Panc1 (cell line): ENCODE results near the gene FAM217A.

ENCODE experiments used
- TF ChIP-seq, protein P1 (sequence below): fragments of 450-650 bp; IDR thresholded peaks from 2 replicates; pipeline ENCODE4 v1.5.1; 2017; ENCODE audit warnings: mild to moderate bottlenecking
- TF ChIP-seq, protein P2 (sequence below), 2 experiments: IDR thresholded peaks; 2 replicates each; pipeline ENCODE4 v1.6.1; 2011 to 2012; ENCODE audit warnings: low read depth in 2 of 2, control low read depth in 1 of 2, low read length in 1 of 2, mild to moderate bottlenecking in 1 of 2, moderate library complexity in 1 of 2; ENCODE audit not compliant: insufficient read depth in 1 of 2

DNA sequence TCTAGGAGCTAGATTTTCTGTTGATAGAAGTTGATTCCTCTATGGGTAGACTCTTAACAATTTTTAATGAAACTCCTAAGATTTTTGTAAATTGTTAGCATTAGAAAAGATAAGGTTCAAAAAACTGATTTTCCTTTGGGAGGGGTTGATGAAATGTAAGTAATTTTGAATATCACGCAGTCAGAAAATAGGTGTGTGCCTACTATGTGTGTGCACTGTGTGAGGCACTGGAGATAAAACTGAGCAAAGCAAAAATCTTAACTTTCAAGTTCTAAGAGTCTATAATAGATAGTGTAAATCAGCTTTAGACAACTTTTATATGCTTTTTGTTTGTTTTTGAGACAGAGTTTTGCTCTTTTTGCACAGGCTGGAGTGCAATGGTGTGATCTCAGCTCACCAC, 53.3 kb downstream of the FAM217A start:
- TF ChIP-seq, protein P1, sequence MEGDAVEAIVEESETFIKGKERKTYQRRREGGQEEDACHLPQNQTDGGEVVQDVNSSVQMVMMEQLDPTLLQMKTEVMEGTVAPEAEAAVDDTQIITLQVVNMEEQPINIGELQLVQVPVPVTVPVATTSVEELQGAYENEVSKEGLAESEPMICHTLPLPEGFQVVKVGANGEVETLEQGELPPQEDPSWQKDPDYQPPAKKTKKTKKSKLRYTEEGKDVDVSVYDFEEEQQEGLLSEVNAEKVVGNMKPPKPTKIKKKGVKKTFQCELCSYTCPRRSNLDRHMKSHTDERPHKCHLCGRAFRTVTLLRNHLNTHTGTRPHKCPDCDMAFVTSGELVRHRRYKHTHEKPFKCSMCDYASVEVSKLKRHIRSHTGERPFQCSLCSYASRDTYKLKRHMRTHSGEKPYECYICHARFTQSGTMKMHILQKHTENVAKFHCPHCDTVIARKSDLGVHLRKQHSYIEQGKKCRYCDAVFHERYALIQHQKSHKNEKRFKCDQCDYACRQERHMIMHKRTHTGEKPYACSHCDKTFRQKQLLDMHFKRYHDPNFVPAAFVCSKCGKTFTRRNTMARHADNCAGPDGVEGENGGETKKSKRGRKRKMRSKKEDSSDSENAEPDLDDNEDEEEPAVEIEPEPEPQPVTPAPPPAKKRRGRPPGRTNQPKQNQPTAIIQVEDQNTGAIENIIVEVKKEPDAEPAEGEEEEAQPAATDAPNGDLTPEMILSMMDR: no peak
- TF ChIP-seq, protein P2, sequence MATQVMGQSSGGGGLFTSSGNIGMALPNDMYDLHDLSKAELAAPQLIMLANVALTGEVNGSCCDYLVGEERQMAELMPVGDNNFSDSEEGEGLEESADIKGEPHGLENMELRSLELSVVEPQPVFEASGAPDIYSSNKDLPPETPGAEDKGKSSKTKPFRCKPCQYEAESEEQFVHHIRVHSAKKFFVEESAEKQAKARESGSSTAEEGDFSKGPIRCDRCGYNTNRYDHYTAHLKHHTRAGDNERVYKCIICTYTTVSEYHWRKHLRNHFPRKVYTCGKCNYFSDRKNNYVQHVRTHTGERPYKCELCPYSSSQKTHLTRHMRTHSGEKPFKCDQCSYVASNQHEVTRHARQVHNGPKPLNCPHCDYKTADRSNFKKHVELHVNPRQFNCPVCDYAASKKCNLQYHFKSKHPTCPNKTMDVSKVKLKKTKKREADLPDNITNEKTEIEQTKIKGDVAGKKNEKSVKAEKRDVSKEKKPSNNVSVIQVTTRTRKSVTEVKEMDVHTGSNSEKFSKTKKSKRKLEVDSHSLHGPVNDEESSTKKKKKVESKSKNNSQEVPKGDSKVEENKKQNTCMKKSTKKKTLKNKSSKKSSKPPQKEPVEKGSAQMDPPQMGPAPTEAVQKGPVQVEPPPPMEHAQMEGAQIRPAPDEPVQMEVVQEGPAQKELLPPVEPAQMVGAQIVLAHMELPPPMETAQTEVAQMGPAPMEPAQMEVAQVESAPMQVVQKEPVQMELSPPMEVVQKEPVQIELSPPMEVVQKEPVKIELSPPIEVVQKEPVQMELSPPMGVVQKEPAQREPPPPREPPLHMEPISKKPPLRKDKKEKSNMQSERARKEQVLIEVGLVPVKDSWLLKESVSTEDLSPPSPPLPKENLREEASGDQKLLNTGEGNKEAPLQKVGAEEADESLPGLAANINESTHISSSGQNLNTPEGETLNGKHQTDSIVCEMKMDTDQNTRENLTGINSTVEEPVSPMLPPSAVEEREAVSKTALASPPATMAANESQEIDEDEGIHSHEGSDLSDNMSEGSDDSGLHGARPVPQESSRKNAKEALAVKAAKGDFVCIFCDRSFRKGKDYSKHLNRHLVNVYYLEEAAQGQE (IDR thresholded peaks at IDR 0.05; ENCODE audit: insufficient read depth in 1 of 2, low read depth in 2 of 2, low read length in 1 of 2): no peak
